CD4-positive, alpha-beta T cell treated with Interleukin-15 for 1 hour (primary cell): ENCODE measurements around the gene ABCA2.
A peak's percentile ranks its signal among the peaks of the same experiment; 100 is the strongest.

ENCODE experiments used
- DNase-seq: peaks from one replicate; pipeline ENCODE4 v3.0.0-alpha.2; 2020

Gene ABCA2

GRCh38 chr9:136994888-136995230 is 33.2 kb downstream of the ABCA2 start:
- DNase-seq: no peak

DNA sequence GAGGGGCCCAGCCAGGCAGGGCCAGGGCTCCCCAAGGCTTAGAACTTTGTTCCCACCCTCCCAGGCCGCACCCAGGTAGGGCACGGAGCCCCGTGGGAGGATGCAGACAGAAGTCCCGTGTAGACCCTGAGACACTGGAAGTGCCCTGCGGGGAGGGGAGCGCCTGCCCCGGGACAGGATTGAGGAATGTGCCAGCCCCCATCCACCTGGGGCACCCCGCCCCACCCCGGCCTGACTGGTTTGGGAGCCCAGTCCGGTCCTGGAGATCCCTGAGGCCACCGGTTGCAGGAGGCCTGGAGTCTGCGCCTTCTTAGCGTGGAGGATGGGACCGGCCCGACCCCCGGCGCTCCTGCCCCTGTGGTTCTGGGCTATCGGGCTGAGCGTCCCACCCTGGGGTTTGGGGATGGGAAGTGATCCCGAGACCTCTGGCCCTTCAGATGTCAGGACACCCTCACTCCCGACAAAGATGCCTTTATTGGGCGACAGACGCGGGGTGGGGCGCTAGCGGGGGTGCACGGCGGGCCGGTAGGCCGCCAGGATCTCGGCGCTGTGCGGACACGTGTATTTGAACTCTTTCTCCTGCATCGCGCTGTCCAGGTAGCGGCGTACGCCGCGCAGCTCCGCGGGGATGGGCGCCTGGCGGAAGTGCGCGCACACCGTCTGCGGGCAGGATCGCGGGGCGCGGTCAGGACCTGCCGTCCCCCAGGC is 33.7 kb downstream of the ABCA2 start:
- no peak for DNase-seq

DNA sequence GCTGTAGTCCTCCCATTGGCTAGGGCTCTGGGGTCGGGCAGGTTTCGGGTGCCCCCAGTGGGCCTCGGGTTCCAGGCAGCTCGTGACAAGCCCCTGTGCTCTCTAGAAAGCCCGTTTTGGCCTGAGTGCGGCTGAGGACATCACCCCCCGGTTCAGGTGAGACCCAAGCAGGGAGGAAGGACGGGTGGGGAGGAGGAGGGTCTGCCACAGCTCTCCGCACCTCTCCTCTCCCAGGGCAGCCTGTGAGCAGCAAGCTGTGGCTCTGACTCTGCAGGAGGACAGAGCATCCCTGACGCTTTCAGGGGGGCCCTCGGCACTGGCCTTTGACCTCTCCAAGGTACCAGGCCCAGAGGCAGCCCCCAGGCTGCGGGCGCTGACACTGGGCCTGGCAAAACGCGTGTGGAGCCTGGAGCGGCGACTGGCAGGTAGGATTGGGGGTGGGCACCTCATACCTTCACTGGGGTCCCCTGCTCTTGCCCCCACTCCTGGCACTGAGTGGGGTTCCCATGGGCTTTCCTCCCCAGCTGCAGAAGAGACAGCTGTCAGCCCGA is 35.1 kb downstream of the ABCA2 start:
- DNase-seq: no peak

DNA sequence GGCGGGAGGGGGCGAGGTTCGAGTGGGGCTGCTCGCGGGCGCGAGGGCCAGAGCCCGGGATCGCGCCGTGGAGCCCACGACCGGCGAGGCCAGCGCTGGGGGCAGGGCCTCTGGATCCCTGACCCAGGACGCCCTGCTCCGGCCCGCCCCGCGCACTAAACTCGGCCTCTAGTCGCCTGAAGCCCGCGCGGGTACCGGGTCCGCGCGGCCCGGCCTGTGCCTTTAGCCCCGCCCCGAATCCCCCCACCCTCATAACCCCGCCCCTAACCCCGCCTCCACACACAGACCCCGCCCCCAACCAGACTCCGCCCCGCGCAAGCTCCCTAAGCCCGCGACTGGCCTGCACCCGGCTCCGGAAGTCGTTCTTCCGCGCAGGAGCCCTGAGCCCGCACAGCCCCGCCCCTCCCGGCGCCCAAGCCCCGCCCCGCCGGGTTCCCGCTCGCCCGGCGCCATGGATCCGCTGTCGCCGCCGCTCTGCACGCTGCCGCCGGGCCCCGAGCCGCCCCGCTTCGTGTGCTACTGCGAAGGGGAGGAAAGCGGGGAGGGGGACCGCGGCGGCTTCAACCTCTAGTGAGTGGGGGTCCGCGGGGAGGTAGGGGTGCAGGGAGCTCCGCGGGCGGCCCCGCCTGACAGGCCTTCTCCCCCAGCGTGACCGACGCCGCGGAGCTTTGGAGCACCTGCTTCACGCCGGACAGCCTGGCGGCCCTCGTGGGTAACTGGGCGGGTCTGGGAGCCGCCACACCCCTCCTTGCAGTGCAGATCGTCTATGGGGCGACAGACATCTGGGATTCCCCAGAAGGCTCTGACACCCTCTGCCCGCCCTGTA is 35.8 kb downstream of the ABCA2 start, which contains the start of gene PAXX:
PAXX (plus strand) TSS at position 430 of the 826 bp plus-strand sequence; CDS start at position 452, 22 bp downstream.
- peak; percentile 93 for DNase-seq

DNA sequence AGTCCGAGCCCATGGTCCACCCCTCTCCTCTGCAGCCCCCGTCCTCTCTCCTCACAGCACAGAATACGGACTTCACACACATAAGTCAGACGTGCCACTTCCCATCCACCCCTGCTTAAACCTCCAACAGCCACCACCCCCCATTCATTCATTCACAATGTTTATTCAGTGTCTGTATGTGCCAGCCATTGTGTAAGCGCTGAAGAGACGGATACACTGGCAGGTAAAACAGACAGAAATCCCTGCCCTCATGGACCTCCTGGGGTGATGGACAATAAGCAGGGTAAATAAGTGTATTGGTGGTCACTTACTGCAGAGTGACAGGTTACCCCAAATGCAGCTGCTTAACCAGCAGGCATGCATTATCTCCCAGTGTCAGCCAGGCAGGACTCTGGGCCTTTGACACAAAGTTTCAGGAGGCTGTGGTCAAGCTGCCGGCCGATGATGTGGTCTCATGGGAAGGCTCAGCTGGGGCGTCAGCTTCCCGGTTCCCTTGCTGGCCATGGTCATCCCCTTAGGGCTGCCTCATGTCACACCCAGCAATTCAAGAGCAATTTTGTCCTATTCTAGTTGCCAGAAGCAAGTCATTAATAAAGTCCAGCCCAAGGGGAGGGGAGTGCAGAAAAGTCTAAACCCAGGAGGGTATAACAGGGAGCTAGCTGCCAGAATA is 37.7 kb downstream of the ABCA2 start:
- no peak for DNase-seq

DNA sequence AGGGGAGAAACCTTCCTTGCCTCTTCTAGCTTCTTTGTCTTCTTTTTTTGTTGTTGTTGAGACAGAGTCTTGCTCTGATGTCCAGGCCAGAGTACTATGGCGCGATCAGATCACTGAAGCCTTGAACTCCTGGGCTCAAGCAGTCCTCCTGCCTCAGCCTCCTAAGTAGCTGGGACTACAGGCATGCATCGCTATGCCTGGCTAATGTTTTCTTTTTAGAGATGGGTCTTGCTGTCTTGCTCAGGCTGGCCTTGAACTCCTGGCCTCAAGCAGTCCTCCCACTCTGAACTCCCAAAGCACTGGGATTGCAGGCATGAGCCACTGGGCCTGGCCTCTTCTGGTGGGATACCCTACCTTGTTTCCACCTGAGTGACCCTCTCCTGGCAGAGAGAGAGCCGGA is 39.2 kb downstream of the ABCA2 start:
- DNase-seq: no peak

DNA sequence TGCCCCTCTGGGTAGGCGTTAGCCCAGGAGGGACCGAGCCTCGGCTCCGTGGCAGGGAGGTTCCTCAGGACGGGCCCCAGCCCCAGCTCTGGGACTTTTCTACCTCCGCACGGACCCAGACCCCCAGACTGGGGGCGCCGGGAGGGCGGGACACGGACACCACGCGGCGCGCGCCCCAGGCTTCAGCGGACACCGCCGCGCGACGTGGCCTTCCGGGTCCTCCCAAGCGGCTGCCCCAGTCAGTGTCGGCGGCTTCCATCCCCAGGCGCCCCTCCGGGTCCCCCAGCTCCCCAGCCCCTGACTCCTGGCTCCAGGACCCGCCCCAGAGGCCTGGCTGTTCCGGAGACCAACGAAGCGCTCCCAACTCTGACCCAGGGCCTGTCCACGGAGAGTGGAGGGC is 42.2 kb downstream of the ABCA2 start:
- DNase-seq: no peak

- DNase-seq: no peak
Observed at GRCh38 chr9:136985027-136985602, 42.9 kb downstream of the ABCA2 start.

DNA sequence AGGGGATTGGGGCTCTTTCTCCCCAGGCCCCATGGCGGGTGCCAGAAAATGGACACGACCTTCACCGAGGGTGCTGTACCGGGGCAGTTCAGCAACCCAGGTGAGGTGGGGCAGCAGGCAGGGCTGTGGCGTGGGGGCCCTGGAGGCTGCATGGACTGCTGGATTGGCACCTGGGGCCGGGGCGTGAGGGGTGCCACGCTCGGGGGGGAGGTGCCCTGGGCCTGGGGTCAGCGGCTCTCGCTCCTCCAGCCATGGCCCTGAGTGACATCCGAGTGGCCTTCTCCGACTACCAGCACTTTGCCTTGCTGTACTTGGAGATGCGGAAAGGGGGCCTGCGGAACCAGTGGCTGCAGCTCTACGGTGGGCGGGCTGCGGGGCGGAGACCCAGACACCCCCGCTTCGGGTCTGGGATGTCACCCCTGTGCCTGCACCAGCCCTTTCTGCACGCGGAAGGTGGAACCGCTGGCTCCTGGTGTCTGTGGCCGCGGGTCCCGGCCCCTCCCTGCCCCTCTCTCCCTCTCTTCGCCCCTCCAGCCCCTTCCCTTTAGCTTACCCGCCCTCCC is 43.5 kb downstream of the ABCA2 start:
- no peak for DNase-seq

DNA sequence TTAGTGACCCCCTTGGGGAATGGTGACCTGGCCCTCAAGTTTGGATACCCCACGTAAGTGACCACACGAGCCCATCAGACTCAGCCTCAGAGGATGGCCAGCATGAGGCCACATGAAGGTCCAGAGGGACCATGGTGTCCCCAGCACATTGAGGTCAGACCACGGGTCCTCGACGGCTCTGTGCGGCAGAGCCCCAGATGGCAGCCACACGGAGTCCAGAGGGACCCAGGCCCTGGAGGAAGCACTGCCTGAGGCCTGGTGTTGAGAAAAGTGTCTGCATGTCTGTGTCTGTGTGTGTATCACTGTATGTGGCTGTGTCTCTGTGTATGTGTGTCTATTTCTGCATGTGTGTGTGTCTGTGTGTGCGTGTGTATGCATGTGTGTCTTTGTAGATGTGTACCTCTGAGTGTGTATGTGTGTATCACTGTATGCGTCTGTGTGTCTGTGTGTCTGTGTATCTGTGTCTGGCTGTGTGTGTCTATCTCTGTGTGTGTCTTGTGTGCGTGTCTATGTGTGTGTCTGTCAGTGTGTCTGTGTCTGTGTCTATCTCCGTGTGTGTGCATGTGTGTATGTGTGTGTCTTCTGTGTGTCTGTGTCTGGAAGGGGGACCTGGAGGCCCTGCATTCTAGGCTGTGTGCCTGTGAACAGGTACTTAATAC is 44.3 kb downstream of the ABCA2 start:
- DNase-seq: no peak

GRCh38 chr9:136983167-136983566 is 44.9 kb downstream of the ABCA2 start:
- no peak for DNase-seq

GRCh38 chr9:136982232-136983051 is 45.6 kb downstream of the ABCA2 start, which contains the start of gene LCNL1:
TSS of gene LCNL1 (plus strand) at chr9:136982993. CDS start at chr9:136983587, 594 bp downstream.
- no peak for DNase-seq

- no peak for DNase-seq
Observed at GRCh38 chr9:136981588-136982231, 46.3 kb downstream of the ABCA2 start.

- no peak for DNase-seq
Observed at GRCh38 chr9:136980669-136981478, 47.2 kb downstream of the ABCA2 start.

DNA sequence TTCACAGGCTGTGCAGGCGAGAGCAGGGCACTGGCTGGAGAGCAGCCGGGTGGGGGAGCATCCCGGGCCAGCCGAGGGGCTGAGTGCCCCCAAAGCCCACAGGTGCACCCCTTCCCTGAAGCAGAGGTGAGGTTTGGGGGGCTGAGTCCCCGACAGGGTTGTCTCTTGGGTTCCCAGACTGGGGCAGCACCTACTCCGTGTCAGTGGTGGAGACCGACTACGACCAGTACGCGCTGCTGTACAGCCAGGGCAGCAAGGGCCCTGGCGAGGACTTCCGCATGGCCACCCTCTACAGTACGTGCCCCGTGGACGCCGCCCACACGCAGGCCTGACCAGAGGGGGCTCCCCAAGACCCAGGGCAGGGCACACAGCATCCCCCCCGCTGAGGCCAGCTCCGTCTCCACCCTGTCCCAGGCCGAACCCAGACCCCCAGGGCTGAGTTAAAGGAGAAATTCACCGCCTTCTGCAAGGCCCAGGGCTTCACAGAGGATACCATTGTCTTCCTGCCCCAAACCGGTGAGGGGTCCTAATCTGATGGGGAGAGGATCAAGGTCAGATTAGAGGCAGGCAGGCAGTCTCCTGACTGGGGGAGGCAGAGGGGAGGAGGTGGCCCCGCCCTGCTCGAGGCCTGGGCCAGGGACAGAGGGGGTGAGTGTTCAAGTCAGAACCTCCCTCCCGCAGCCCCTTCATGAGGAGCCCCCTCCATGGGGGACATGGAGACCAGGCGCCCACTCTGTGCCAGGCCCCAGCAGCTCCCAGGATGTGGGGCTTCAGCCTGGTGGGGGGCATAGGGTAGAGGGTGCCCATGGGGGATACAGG is 48.1 kb downstream of the ABCA2 start:
- DNase-seq: no peak

- DNase-seq: no peak
Observed at GRCh38 chr9:136978865-136979544, 49.0 kb downstream of the ABCA2 start.

DNA sequence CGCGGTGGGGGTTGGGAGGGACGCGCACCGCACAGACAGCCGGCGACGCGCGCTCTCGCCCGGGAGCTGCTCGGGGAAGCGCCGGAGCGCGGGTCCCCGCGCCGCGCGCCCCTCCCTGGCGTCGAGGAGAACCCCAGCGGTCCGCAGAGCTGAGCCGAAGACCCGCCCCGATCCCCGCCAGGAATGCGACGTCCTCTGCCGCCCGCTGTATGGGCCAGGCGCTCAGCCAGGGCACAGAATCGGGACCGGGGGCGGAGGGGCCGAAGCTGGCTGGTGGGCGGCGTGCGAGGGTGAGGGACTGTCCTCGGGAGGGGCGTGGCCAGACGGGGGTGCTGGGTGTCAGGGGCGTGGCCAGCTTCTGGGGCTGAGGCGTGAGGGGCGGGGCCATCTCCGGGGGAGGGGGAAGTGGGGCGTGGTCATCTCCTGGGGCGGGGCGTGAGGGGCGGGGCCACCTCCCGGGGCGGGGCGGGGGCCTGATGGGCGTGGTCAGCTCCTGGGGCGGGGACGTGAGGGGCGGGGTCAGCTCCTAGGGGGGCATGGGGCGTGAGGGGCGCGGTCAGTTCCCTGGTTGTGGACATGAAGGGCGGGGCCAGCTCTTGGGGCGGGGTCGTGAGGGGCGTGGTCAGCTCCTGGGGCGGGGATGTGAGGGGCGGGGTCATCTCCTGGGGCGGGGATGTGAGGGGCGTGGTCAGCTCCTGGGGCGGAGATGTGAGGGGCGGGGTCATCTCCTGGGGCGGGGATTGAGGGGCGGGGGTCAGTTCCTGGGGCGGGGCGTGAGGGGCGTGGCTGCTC is 49.8 kb downstream of the ABCA2 start:
- peak; percentile 72 for DNase-seq
